Endothelial cell of umbilical vein (primary cell): ENCODE results near the gene PXMP2. TPM values are rescaled to one million over a fixed set of nuclear protein-coding genes. Genes with fewer than 3 reads are reported as not detected.

ENCODE experiments used
- BruUV-seq: library from RNA; stranded (reverse); fragments of 400-500 nt; replicated peaks from 2 replicates; lab custom pipeline; 2021; lab: Mats Ljungman, UMichigan
- CTCF ChIA-PET: fragments of 300-600, 350-600 bp; sonication (Branson Sonifier 250); formaldehyde crosslinking; loops from one replicate; lab custom pipeline; 2021; ENCODE audit warnings: antibody characterized with exemption, inconsistent platforms; lab: Charles Lee
- POLR2A ChIA-PET: fragments of 300-600, 350-600 bp; sonication (Branson Sonifier 250); formaldehyde crosslinking; loops from one replicate; lab custom pipeline; 2021; ENCODE audit warnings: antibody characterized with exemption, inconsistent platforms; lab: Charles Lee
- DNase-seq: peaks from one replicate; pipeline ENCODE4 v3.0.0-alpha.2; 2011; ENCODE audit warnings: low read depth, low spot score
- FAIRE-seq: peaks from 2 replicates; lab custom pipeline; 2011; peaks lifted over from hg19 to GRCh38; lab: Jason Lieb, UNC
- H2AFZ ChIP-seq: 2 replicates; pipeline ENCODE4 v1.6.0; 2012; ENCODE audit warnings: low read depth, low read length, control low read depth, inconsistent platforms
- H3K27ac ChIP-seq: 2 replicates; pipeline ENCODE4 v1.5.1; 2011; ENCODE audit warnings: low read depth, mild to moderate bottlenecking, control low read depth, low read length, moderate library complexity; ENCODE audit not compliant: insufficient read depth
- H3K27me3 ChIP-seq, 2 experiments: 2 replicates each; pipeline versions ENCODE4 v1.6.0 to v1.6.1; 2011; ENCODE audit warnings: low read length in 2 of 2, mixed read lengths in 1 of 2; ENCODE audit not compliant: control insufficient read depth in 2 of 2, insufficient read depth in 2 of 2
- H3K36me3 ChIP-seq, 2 experiments: 2 replicates in 1 of 2; 3 replicates in 1 of 2; pipeline ENCODE4 v1.5.1; 2011; ENCODE audit warnings: low read length in 2 of 2, mild to moderate bottlenecking in 1 of 2, moderate library complexity in 1 of 2; ENCODE audit not compliant: control insufficient read depth in 2 of 2, insufficient read depth in 2 of 2; ENCODE audit errors: extremely low read depth in 1 of 2
- H3K4me1 ChIP-seq: 3 replicates; pipeline ENCODE4 v1.5.1; 2011; ENCODE audit warnings: mild to moderate bottlenecking, low read length; ENCODE audit not compliant: control insufficient read depth, insufficient read depth; ENCODE audit errors: extremely low read depth
- H3K4me2 ChIP-seq: 2 replicates; pipeline ENCODE4 v1.6.1; 2011; ENCODE audit warnings: low read length, control low read depth, mixed read lengths; ENCODE audit not compliant: insufficient read depth
- H3K4me3 ChIP-seq, 3 experiments: fragments of 200-600 bp in 1 of 3; sonication (generic), shearing (Covaris generic) in 1 of 3; replicated peaks in 1 of 3; 2 replicates each; pipeline ENCODE4 v1.5.1; 2011 to 2016; ENCODE audit warnings: control low read depth in 3 of 3, low read length in 3 of 3, mild to moderate bottlenecking in 2 of 3, inconsistent platforms in 1 of 3, low read depth in 1 of 3, moderate library complexity in 1 of 3; ENCODE audit not compliant: insufficient read depth in 1 of 3
- H3K79me2 ChIP-seq: 2 replicates; pipeline ENCODE4 v1.6.0; 2012; ENCODE audit warnings: low read length, inconsistent platforms; ENCODE audit not compliant: control insufficient read depth, insufficient read depth
- H3K9ac ChIP-seq: replicated peaks from 2 replicates; pipeline ENCODE3; 2011; ENCODE audit warnings: low read length, control low read depth; ENCODE audit not compliant: insufficient read depth; ENCODE audit errors: extremely low read depth
- H3K9me1 ChIP-seq: replicated peaks from 3 replicates; pipeline ENCODE4 v1.6.0; 2011; ENCODE audit warnings: mild to moderate bottlenecking, low read length; ENCODE audit not compliant: control insufficient read depth, insufficient read depth; ENCODE audit errors: extremely low read depth
- H3K9me3 ChIP-seq: replicated peaks from 2 replicates; pipeline ENCODE4 v1.5.1; 2012; ENCODE audit warnings: low read length, inconsistent platforms; ENCODE audit not compliant: control insufficient read depth, insufficient read depth
- H4K20me1 ChIP-seq: replicated peaks from 2 replicates; pipeline ENCODE3; 2011; ENCODE audit warnings: mild to moderate bottlenecking, low read length; ENCODE audit not compliant: control insufficient read depth, insufficient read depth; ENCODE audit errors: extremely low read depth
- CTCF ChIP-seq, 2 donors: IDR thresholded peaks; 1 replicate in 1 of 2; 2 replicates in 1 of 2; pipeline ENCODE4 v1.5.1; 2011; ENCODE audit warnings: low read length in 2 of 2, mild to moderate bottlenecking in 2 of 2, moderate library complexity in 2 of 2, control low read depth in 1 of 2, inconsistent platforms in 1 of 2, low read depth in 1 of 2; ENCODE audit not compliant: insufficient read depth in 1 of 2; ENCODE audit errors: extremely low read depth in 1 of 2
- EZH2 ChIP-seq: IDR thresholded peaks from 2 replicates; pipeline ENCODE4 v1.6.1; 2012; ENCODE audit warnings: borderline replicate concordance, low read depth, mild to moderate bottlenecking, moderate library complexity, low read length, inconsistent platforms; ENCODE audit not compliant: severe bottlenecking
- FOS ChIP-seq: IDR thresholded peaks from 2 replicates; pipeline ENCODE4 v1.6.1; 2011; ENCODE audit warnings: mild to moderate bottlenecking, low read length, moderate library complexity, borderline replicate concordance; ENCODE audit not compliant: insufficient read depth
- GATA2 ChIP-seq: IDR thresholded peaks from 2 replicates; pipeline ENCODE4 v1.7.0; 2011; ENCODE audit warnings: low read depth, mild to moderate bottlenecking, moderate library complexity, mixed read lengths, low read length; ENCODE audit not compliant: insufficient read length, insufficient read depth
- JUN ChIP-seq: IDR thresholded peaks from 2 replicates; pipeline ENCODE4 v1.6.1; 2011; ENCODE audit warnings: borderline replicate concordance, low read depth; ENCODE audit not compliant: insufficient read length, insufficient read depth
- MAX ChIP-seq: IDR thresholded peaks from 2 replicates; pipeline ENCODE4 v1.6.1; 2011; ENCODE audit not compliant: insufficient read depth, insufficient read length
- MYC ChIP-seq: IDR thresholded peaks from one replicate; pipeline ENCODE4 v1.6.1; 2011; ENCODE audit warnings: mild to moderate bottlenecking, low read depth, low read length
- POLR2A ChIP-seq: IDR thresholded peaks from 2 replicates; pipeline ENCODE4 v1.6.1; 2012; ENCODE audit warnings: low read depth, mild to moderate bottlenecking, control low read depth, low read length
- POLR2AphosphoS5 ChIP-seq: IDR thresholded peaks from 2 replicates; pipeline ENCODE4 v1.6.1; 2012; ENCODE audit warnings: low read depth, mild to moderate bottlenecking, control low read depth, low read length, moderate library complexity; ENCODE audit not compliant: insufficient read depth
- dilution Hi-C: fragments of 300-500 bp; cut with MboI; formaldehyde crosslinking; loops from one replicate; pipeline ENCODE4 v1.15.0; 2019; ENCODE audit warnings: low sequenced_read_pairs; ENCODE audit not compliant: extremely low pct_ligation_motif_present
- intact Hi-C: fragments of 100-400 bp; cut with micrococcal nuclease; formaldehyde crosslinking; loops from one replicate; pipeline ENCODE4 v1.10.0; 2022
- polyA plus RNA-seq, 4 experiments: library from polyadenylated mRNA; depleted of rRNA in 3 of 4; stranded (reverse) in 3 of 4; unstranded in 1 of 4; fragments of >200 nt; gene quantifications; 2 replicates each; pipeline versions ENCODE4 v1.2.1 to v1.2.3, GENCODE V29; 2011 to 2012; ENCODE audit warnings: missing spikeins in 1 of 4
- total RNA-seq: library from RNA; stranded (reverse); gene quantifications from 2 replicates; pipeline ENCODE4 v1.2.3, GENCODE V29; 2021

Gene PXMP2
- total and polyA plus RNA-seq, 2 donors (not counting 3 experiments of a cell fraction or from before 2014, with no cell fraction given) = 24.0 to 31.5 TPM

GRCh38 chr12:132668191-132669088 lies 18.9 kb upstream of the PXMP2 start:
- FAIRE-seq = no peak
- TF ChIP-seq POLR2A (no peak), JUN (no peak), POLR2AphosphoS5 (no peak), CTCF (IDR thresholded peaks at IDR 0.05; ENCODE audit: extremely low read depth in 1 of 2, insufficient read depth in 1 of 2, low read depth in 1 of 2, low read length in 2 of 2) (no peak), FOS (no peak), MAX (no peak), EZH2 (no peak), MYC (no peak), GATA2 (no peak)
- no peaks in the 10 kb centered on the region for H3K27me3 ChIP-seq
- no peak overlapping the region for H3K4me2 ChIP-seq
- ChIA-PET CTCF (interaction anchor here (1.6 kb wide), 1 partner anchor 54 kb away, joined by 3 read pairs; no protein-coding TSS in a partner anchor), POLR2A (no interaction called here)
- H3K9me1 ChIP-seq = no peaks in the 10 kb centered on the region
- H3K4me1 ChIP-seq = peaks cover 3% of the 10 kb centered on the region
- BruUV-seq = no TSS peak
- H3K9ac ChIP-seq = no peak overlapping the region
- no peaks in the 10 kb centered on the region for H3K9me3 ChIP-seq
- H3K4me3 ChIP-seq = no peak overlapping the region
- H3K27ac ChIP-seq = no peak overlapping the region
- peaks cover 3 to 28% of the 10 kb centered on the region in 2 experiments for H3K36me3 ChIP-seq
- no peak for DNase-seq
- H4K20me1 ChIP-seq = no peaks in the 10 kb centered on the region
- dilution Hi-C loops = no loop called here
- H2AFZ ChIP-seq = no peak overlapping the region
- H3K79me2 ChIP-seq = no peaks in the 10 kb centered on the region
- intact Hi-C loops = no loop called here
